HUES64 (cell line): Measurements from ENCODE around the gene DRG2.

Experiments
- H3K27ac ChIP-seq: 2 replicates; pipeline ENCODE4 v1.7.0; 2013; ENCODE audit warnings: low read depth, low read length, inconsistent platforms
- H3K27me3 ChIP-seq: 2 replicates; pipeline ENCODE4 v1.6.1; 2013; ENCODE audit warnings: mild to moderate bottlenecking, low read length; ENCODE audit not compliant: insufficient read depth
- H3K36me3 ChIP-seq: 2 replicates; pipeline ENCODE4 v1.6.1; 2013; ENCODE audit warnings: mild to moderate bottlenecking, low read length; ENCODE audit not compliant: insufficient read depth
- H3K4me1 ChIP-seq: 2 replicates; pipeline ENCODE4 v1.6.1; 2013; ENCODE audit warnings: mild to moderate bottlenecking, low read length, moderate library complexity; ENCODE audit not compliant: insufficient read depth
- H3K4me3 ChIP-seq: 2 replicates; pipeline ENCODE4 v1.5.1; 2013; ENCODE audit warnings: mild to moderate bottlenecking, low read length, moderate library complexity
- H3K9ac ChIP-seq: 2 replicates; pipeline ENCODE4 v1.6.1; 2013; ENCODE audit warnings: mild to moderate bottlenecking, low read depth, low read length
- H3K9me3 ChIP-seq: 2 replicates; pipeline ENCODE4 v1.6.1; 2013; ENCODE audit warnings: low read depth, low read length; ENCODE audit not compliant: insufficient read depth
- WGBS: fragments of 150-250, 120-280 bp; methylation state at CpG from one replicate; pipeline ENCODE4 v1.1.7; 2013; ENCODE audit warnings: missing lambda C conversion rate; 5-methylcytosine and 5-hydroxymethylcytosine counted together

Gene DRG2

GRCh38 chr17:18145811-18146210 lies 58.1 kb downstream of the DRG2 start:
- no peaks in the 10 kb centered on the region for H3K9me3 ChIP-seq
- H3K4me1 ChIP-seq, result peaks cover 8% of the 10 kb centered on the region; the same call in 1 of the 2 replicates
- H3K9ac ChIP-seq, result no peak overlapping the region
- no peaks in the 10 kb centered on the region for H3K36me3 ChIP-seq
- H3K27me3 ChIP-seq, result no peaks in the 10 kb centered on the region
- 91% methylated on average over 13 of the region's 13 CpGs for WGBS
- H3K4me3 ChIP-seq, result no peak overlapping the region
- H3K27ac ChIP-seq, result no peak overlapping the region

DNA sequence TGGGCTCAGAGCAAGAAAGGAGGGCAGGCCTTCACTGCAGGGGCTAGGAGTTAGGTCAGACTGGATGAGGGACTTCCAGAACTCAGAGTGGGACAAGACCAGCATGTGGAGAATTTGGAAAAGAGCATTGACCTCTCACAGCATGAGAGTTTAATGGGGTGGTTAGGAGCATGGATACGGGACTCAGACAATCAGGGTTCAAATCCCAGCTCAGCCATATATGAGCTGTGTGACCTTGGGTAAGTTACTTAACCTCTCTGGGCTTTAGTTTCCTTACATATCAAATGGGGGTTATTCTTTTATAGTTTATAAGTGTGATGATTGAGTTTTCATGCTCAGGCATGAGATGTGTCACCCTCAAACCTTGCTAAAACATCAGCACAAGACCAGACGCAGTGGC lies 58.5 kb downstream of the DRG2 start:
- Histone ChIP-seq H3K27ac (no peak overlapping the region), H3K4me3 (no peak overlapping the region), H3K36me3 (no peaks in the 10 kb centered on the region), H3K9me3 (no peaks in the 10 kb centered on the region), H3K4me1 (peaks cover 8% of the 10 kb centered on the region; the same call in 1 of the 2 replicates), H3K9ac (no peak overlapping the region), H3K27me3 (no peaks in the 10 kb centered on the region)
- 96% methylated on average over 2 of the region's 2 CpGs for WGBS

GRCh38 chr17:18146980-18147379 lies 59.2 kb downstream of the DRG2 start:
- Histone ChIP-seq H3K27me3 (no peaks in the 10 kb centered on the region), H3K36me3 (no peaks in the 10 kb centered on the region), H3K9ac (no peak overlapping the region), H3K9me3 (no peaks in the 10 kb centered on the region), H3K4me3 (no peak overlapping the region), H3K27ac (no peak overlapping the region), H3K4me1 (peaks cover 8% of the 10 kb centered on the region; the same call in 1 of the 2 replicates)
- 82% methylated on average over 3 of the region's 3 CpGs for WGBS

GRCh38 chr17:18148586-18148985 lies 60.8 kb downstream of the DRG2 start:
- 94% methylated on average over 7 of the region's 7 CpGs for WGBS
- Histone ChIP-seq H3K27ac (no peak overlapping the region), H3K4me1 (peaks cover 8% of the 10 kb centered on the region; the same call in 1 of the 2 replicates), H3K9ac (no peak overlapping the region), H3K36me3 (no peaks in the 10 kb centered on the region), H3K27me3 (no peaks in the 10 kb centered on the region), H3K9me3 (no peaks in the 10 kb centered on the region), H3K4me3 (no peak overlapping the region)

GRCh38 chr17:18151290-18151689 lies 63.5 kb downstream of the DRG2 start:
- no peak overlapping the region for H3K9ac ChIP-seq
- no peak overlapping the region for H3K27ac ChIP-seq
- H3K4me1 ChIP-seq, result peaks cover 10% of the 10 kb centered on the region; the same call in 1 of the 2 replicates
- H3K9me3 ChIP-seq, result no peaks in the 10 kb centered on the region
- H3K4me3 ChIP-seq, result no peak overlapping the region
- no peaks in the 10 kb centered on the region for H3K27me3 ChIP-seq
- no peaks in the 10 kb centered on the region for H3K36me3 ChIP-seq
- WGBS, result 90% methylated on average over 8 of the region's 9 CpGs

GRCh38 chr17:18155179-18155578 lies 67.4 kb downstream of the DRG2 start:
- 89% methylated on average over 14 of the region's 14 CpGs for WGBS
- no peaks in the 10 kb centered on the region for H3K27me3 ChIP-seq
- H3K27ac ChIP-seq, result no peak overlapping the region

GRCh38 chr17:18156171-18156975 lies 68.6 kb downstream of the DRG2 start:
- H3K36me3 ChIP-seq, result no peaks in the 10 kb centered on the region
- peaks cover 10% of the 10 kb centered on the region; the same call in 1 of the 2 replicates for H3K4me1 ChIP-seq
- H3K4me3 ChIP-seq, result no peak overlapping the region
- no peaks in the 10 kb centered on the region for H3K27me3 ChIP-seq
- H3K9ac ChIP-seq, result no peak overlapping the region
- no peak overlapping the region for H3K27ac ChIP-seq
- no peaks in the 10 kb centered on the region for H3K9me3 ChIP-seq
- 85% methylated on average over 8 of the region's 8 CpGs for whole genome bisulfite sequencing

More at GRCh38 chr17:18155179-18155578, 67.4 kb downstream of the DRG2 start:
- Histone ChIP-seq H3K9me3 (no peaks in the 10 kb centered on the region), H3K4me1 (peaks cover 10% of the 10 kb centered on the region; the same call in 1 of the 2 replicates), H3K4me3 (no peak overlapping the region), H3K36me3 (no peaks in the 10 kb centered on the region), H3K9ac (no peak overlapping the region)

DNA sequence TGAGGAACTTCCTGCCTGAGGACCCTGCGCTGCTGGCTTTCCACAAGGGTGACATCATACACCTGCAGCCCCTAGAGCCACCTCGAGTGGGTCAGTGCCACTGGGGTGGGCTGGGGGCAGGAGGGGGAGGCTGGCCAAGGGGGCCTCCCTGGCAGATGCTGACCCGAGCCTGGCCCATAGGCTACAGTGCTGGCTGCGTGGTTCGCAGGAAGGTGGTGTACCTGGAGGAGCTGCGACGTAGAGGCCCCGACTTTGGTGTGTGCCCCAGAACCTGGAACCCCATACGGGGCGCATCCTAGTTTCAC lies 69.2 kb downstream of the DRG2 start:
- Histone ChIP-seq H3K36me3 (no peaks in the 10 kb centered on the region), H3K27me3 (no peaks in the 10 kb centered on the region), H3K9ac (no peak overlapping the region), H3K9me3 (no peaks in the 10 kb centered on the region), H3K4me1 (peaks cover 10% of the 10 kb centered on the region; the same call in 1 of the 2 replicates), H3K4me3 (no peak overlapping the region), H3K27ac (no peak overlapping the region)
- WGBS, result 93% methylated on average over 10 of the region's 10 CpGs
